ENCODE results near the gene FPR3.
"Not testable (repeated sequence)": the region's sequence is repeated elsewhere in the genome, so short reads cannot be mapped to it uniquely, and the experiment has no call there.

Gene FPR3

DNA sequence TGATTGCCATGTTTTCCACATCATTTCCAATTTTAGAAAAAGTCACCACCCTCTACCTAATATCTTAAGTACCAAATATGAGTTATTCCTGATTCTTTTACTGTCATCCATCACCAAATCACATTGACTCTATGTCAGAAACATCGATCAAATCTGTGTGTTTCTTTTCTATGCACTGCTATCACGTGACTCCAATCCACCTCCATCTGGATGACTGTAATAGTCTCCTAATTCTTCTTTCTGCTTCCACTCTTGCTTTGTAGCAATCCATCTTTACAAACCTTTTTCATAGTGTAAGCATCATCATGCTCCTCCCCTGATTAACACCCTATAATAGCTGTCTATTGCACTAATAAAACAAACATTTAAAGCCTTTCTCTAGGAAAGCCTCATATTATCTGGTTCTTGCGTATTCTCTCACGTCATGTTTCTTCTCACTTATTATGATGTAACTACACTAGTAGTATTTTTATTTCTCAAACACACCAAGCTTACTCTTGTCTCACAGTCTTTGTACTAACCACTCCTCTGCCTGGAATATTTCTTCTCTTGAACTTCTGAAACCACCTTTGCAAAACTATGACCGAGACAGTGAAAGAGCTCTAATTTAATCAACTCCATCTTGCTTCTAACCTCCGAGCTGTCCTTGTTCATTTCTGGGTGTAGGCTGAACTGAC is 10.7 kb upstream of the FPR3 start:
- DNase-seq (ENCODE audit: low read depth), result no peak

DNA sequence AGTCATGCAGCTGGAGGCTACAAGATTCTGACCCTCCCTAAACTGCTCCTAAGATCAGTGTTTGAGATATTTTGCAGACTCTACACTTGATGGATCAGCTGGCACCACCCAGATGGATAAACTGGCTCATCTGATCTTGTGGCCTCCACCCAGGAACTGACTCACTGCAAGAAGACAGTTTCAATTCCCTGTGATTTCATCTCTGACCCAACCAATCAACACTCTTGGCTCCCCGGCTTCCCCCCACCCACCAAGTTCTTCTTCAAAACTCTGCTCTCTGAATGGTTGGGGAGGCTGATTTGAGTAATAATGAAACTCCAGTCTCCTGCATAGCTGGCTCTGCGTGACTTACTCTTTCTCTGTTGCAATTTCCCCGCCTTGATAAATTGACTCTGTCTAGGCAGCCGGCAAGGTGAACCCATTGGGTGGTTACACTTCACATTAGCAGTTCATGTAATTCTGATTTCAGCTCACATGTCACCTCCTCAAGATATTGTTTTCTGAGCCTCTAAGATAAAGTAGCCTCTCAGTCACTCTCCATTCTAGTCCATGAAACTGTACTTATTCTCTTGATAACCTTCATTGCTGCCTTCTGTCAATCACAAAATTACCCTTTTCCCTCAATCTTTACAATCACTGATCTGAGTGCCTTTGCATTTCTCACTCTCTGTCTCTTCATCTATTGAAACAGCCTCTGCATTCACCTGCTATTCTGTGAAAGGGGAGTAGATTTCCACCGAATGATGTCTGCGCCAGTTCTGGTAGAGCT is 9.9 kb upstream of the FPR3 start:
- DNase-seq (ENCODE audit: low read depth), result no peak

DNA sequence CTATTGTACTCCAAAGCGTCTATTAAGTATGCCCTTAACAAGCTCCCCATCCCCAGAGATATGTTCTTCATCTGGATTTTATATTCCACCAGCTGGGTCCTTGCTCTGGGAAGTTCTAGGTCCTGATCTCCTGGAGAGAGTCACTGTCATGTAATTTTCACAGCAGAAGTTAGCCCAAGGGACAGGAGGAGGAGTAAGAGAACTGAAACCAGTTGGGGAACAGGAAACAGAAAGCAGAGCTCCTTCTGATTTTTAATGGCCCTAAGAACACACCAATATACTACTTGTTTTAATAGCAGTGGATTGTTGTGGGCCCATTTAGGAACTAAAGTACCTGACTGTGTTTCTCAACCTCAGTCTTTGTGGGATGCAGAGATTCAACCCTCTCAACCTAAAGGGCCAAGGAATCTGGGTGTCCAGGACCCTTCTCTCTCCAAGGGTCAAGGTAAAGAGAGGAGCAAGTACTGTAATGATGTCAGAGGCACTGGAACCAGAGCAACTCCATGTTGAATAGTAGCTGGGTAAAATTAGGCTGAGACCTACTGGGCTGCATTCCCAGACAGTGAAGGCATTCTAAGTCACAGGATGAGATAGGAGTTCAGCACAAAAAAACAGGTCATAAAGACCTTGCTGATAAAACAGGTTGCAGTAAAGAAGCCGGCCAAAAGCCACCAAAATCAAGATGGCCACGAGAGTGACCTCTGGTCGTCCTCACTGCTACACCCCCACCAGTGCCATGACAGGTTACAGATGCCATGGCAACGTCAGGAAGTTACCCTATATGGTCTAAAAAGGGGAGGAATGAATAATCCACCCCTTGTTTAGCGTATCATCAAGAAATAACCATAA is 8.1 kb upstream of the FPR3 start:
- no peak for DNase-seq (ENCODE audit: low read depth)

DNA sequence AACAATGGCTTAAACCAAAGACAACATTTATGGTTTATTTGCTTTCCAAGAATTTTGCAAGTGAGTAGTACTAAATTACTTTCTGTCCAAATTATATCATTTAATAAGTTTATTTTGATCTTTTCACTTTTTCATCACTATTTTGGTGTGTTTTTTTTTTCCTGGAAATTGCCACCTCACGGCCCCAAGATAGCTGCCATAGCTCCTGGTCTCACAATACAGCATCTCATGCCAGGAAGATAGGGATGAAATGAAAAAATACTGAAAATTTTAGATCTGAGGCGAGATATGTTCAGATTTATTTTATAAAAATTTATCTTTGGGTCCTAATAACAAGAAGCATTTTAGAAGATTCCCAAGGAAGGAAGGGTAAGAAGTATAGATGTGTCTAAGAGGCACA is 6.9 kb upstream of the FPR3 start:
- no peak for DNase-seq (ENCODE audit: low read depth)

DNA sequence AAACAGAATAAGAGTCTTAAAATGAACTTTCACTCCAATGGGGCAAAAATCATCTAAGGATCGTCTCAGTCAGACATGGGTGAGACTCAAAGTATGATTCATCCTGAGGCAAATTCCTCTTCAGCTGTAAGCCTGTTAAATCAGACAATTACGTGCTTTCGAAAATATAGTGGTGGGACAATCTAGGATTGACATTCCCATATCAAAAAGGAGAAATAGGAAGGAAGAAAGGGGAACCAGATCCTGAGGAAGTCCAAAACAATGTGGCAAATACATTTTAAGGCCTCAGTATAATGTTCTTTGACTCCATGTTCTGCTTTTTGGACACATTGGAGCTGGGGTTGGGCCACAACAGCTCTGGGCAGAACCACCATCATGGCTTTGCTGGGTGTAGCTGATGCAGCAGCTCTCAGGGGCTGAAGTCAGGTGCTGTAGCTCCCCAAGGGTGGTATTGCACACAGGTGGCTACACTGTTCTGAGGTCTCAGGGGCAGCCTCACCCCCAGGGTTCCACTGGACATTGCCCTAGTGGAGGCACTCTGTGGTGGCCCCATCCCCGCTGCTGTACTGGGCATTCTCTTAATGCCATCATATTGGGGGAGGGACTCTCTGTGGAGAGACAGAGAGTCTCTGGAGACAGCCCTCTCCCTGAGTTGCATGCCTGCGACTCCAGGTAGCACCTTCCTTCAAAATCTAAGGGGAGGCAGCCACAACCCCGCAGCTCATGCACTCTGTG is 5.7 kb upstream of the FPR3 start:
- no peak for DNase-seq (ENCODE audit: low read depth)

DNA sequence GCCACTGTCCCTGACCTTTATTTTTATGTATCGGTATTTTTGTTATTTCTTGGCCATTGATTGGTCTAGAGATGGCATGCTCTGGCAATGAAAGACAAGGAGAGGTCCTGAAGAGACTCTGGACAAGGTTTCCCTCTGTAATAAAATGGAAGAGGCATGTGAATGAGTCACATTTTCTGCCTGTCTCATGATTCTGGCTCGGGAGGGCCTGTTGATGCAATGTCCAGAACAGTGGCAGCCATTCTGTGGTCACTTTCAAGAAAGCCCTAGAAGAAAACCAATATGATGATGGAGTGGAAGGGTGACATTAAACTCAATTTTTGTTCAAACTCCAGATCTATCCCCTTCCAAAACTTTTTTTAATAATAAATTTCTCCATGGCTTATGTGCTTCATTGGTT is 2.0 kb upstream of the FPR3 start:
- DNase-seq (ENCODE audit: low read depth), result no peak

DNA sequence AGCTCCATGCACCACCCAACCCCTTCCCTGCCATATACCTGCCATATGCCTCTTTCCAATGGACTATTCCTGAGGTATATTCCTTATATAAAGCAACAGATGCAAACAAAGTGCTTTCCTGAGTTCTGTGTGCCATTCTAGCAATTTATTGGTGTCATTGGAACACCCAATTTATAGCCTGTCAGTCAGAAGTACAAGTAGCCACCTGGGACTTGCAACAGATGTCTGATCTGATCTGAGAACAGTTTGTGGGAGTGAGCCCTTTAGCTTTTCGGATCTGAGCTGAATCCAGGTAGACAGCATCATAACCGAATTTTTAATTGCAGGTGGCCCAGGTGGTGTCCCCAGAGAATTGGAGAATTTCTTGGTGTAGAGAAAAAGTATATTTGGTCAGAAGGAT is 963 bp upstream of the FPR3 start:
- no peak for DNase-seq (ENCODE audit: low read depth)

DNA sequence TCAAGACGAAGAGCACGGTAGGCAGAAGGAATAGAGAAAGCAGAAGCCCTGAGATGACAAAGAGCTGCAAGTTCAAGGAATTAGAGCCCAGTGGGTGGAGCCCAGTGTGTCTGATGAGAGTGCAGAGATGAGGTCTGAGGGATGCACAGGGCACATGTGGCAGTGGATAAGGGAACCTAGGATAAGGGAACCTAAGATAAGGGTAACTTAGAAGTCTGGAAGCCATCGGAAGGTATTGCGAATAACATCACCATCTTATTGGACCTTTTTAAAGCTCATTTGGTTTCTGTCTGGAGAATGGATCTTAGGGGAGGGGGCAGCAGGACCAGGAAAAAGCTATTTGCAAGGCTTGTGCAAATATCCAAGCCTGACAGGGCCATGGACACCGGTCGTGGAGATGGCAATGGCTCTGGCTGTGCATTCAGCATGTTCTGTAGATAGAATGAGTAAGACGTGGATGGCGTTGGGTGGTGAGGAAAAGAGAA is 1.3 kb downstream of the FPR3 start:
- DNase-seq (ENCODE audit: low read depth), result no peak

DNA sequence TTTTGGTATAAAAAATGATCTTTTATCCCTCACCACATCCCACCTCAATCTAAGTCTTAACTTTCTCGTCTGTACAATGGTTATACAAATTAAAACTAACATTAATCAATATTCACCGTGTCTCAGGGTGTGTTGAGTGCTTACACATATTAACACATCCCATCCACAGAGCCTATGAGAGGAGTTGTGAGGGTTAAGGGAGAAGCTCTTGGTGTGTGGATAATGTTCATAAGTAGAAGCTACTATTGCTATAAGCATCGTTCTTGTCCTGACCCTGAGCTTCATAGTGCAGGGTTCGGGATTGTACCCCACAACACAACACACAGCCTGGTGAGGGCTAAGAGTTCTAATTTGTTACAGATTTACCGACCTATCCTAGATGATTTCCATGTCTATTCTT is 2.5 kb downstream of the FPR3 start:
- DNase-seq (ENCODE audit: low read depth), result no peak

DNA sequence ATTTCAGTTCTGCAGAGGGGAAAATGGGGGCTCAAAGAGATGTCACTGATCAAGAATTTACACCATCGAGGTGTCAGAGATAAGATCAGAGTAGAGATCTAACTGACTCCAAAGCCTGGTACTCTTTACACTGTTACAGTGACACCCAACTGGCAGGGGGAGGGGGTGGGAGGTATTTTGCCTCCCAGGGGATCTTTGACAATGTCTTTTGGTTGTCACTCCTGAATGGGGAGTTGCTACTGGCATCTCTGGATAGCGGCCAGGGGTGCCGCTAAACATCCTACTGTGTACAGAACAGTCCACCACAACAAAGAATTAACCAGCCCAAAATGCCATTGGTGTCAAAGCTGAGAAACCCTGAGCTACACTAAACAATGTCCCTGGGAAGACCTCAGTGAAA is 3.1 kb downstream of the FPR3 start:
- no peak for DNase-seq (ENCODE audit: low read depth)

DNA sequence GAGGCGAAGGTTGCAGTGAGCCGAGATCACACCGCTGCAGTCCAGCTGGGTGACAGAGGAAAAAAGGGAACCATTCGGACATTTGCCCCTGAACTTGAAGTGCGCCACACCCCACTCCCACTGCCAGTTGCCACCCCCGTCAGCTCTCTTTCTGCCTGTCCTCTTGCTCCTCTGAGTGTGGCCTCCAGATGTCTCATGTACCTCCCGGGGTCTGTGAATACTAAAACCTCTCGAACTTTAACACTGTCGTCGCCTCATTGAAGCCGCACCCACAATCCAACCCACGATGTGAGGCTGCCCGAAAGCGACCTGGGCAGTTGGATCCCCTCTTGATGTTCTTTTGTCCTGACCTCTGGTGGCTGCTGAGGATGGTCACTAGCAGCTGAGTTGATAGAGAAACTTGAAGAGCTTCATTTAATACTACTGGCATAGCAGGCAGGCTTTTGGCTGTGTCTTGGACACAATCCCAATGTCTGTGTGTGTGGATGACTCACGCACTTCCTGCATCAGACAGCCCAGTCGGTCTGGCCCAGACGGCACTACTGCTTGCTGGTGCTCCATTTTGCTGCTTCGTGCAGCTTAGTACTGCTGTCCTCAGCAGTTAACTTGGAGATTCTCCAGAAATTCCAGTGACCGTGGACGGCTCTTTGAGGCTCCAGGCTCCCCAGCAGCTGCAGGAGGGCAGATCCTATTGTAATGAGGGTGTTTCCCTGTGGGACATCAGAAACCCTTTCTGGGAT is 4.2 kb downstream of the FPR3 start:
- no peak for DNase-seq (ENCODE audit: low read depth)

DNA sequence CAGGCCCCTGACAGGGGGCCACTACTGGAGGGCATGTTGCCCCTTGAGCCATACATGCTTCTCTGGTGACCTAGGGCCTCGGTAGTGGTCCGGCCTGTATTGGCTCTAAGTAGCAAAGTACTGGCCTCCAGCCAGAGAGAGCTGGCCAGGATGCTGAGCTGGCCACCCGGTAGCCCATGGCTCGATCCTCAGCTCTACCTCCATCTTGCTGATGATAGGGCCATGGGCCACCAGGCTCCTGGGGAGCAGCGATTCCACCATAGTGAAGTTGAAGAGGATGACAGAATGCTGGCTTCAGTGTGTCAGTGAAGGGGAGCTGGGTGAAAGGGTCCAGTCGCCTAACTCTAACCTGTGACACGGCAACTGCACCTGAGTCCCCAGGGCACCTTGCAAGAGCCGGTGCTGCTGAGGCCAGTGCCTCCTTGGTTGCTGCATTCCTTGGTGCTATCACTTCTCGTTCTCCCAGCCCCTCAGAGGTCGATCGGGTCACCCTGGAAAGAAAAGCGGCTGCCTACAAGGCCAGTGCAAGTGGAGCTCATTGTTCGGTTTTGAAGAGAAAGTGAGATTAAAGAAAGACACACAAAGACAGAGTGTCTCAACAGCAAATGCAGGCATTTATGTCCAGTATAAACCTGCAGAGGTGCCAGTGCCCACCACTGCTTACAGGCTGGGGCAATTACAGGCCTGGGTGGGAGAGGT is 5.0 kb downstream of the FPR3 start:
- DNase-seq (ENCODE audit: low read depth), result no peak

DNA sequence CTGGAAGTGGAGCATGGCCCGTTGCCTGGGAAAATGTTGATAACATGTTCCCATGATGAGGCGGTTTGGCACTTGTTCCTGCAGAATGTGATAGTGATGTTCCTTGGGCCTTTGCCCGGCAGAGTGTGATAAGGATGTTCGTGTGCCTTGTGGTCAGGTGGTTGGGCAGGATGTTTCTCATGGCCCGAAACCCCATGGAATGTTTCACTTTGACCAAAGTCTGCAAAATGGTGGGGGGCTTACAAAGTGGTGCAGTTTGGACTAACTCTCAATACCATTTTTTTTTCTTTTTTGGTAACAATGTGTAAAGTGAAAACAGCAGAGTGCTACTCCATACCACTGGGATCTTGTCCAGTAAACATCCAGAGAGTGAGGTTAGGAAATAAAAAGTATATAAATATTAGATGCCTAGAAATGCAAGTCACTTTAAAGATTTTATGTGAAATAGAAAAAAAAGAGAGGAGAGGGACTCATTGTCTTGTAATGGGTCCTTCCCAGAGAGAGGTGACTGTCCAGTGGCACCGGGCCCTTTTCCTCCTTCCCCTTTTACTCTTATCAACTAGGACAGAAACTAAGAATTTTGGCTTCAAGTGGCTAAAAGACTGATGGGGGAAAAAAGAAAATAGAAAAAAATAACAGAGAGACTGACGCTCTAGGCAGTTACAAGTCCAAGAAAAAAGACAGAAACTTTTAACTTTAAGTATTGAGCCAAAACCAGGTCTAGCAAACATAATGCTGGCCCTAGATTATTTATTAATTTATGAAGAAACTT is 5.7 kb downstream of the FPR3 start:
- DNase-seq (ENCODE audit: low read depth), result no peak

DNA sequence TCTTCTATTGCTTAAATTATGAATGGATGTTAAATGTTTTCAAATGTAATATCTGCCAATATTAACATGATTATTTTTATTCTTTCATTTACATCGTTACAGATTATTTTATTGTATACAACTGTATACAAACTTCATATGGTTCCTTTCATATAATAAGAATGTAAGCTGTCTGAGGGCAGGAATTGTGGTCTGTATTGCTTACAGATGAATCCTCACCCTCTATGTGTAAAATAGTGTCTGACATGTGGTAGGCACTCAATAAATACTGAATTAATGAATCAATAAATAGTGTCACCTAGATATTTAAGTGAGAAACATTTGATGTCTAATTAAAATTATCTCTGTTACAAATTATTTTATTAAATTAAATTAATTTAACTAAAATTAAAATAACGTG is 7.8 kb downstream of the FPR3 start:
- DNase-seq (ENCODE audit: low read depth), result no peak

DNA sequence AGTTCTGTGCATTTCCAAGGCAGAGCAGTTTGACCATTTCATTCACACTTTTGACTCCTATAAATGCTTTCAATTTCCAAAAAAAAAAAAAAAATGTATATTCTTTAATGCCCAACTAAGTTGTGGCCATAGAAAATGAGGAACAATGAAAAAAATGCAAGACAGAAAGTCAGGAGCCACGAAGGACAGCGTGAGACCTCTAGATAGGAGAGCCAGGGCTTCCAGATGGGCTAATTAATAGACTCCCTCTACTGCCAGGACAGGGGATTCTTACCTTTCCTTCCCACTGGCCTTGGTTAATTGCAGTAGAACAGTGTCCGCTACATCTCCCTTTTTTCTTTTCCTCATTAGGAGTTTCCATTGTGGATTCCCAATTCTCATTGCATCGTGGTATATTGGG is 8.6 kb downstream of the FPR3 start:
- DNase-seq (ENCODE audit: low read depth), result no peak

DNA sequence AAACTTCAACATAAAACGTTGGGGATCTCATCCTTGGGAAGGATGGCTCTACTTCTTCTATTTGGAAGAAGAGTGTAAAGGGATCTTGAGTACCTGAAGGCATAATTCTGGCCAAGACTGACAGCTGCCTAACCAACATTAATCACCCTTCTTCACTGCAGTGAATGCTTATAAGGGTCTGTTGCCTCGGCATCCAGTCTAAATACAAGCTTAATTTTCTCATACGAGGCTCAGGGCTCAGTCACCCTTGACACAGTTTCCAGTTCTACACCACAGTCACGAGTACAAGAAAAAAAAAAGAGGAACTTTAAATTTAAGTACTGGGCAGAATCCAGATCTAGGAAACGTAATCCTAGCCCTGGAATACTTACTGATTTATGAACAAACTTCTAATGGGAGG is 9.0 kb downstream of the FPR3 start:
- no peak for DNase-seq (ENCODE audit: low read depth)

DNA sequence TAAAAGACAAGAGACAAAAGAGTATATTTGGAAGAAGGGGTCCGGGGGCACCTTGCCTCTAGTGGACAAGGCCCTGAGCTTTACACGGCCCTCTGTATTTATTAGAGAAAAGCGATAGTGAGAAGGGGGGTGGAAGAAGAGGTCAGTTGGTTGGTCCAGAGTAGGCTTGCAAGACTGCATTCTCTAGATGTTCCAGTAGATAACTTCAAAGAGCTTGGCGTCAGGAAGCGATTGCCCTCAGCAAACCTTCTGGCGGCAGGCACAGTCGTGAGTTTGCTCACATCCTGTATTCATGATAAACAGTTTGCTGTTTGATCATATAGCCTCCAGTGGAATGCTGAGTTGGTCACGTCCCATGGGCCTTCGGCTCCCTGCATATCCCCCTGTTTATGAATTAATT is 9.8 kb downstream of the FPR3 start:
- not testable (repeated sequence) for DNase-seq (ENCODE audit: low read depth)

DNA sequence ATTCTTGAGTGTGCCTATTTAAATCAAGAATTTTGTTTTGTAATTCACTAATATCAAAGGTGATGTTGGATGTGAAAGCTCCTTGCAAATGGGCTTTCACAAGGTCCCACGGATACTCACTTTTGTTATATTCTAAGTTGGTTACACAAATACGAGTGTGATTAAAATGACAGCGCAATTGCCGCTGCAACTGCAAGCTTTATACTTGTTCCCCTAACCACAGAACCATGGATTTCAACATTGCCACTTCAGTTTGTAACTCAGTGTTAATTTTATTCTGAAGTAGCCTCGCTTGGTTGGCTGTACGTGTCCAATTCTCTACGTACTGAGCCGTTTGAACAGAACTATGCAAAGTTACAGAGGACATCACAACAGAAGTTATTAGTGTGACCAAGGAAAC is 10.4 kb downstream of the FPR3 start:
- DNase-seq (ENCODE audit: low read depth), result not testable (repeated sequence)

DNA sequence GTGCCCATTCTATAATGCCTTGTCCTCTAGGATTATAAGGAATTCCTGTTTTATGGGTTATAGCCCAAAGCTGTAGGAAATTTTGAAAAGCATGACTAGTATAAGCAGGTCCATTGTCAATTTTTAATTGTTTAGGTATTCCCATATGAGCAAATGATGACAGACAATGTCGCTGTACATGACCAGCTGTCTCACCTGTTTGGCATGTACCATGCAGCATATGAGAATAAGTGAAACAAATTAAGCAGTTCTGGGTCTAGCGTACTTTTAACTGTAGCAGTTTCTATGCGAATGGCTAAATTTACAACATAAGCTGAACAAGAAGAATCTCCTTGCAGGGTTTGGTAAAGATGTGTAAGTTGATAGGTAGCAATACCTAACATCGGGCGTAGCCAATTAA is 11.6 kb downstream of the FPR3 start:
- not testable (repeated sequence) for DNase-seq (ENCODE audit: low read depth)

DNA sequence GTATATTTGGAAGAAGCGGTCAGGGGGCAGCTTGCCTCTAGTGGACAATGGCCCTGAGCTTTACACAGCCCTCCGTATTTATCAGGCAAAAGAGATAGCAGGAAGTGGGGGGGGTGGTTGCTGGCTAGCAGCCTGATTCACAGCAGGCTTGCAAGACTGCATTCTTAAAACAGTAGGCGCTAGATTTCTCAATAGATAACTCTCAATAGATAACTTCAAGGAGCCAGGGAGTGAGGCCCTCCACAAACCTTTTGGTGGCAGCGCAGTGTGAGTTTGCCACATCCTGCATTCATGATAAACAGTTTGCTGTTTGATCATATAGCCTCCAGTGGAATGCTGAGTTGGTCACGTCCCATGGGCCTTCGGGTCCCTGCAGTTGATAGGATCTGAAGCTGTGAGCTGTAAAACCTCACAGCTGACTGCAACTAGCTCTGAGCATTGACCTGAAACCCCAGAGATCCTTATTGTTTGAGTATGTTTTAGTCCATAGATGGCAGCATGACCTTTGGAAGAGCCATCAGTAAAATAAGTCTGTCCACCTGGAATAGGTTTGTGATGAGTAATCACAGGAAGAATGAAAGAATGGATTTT is 12.2 kb downstream of the FPR3 start:
- no peak for DNase-seq (ENCODE audit: low read depth)

Measured in stimulated activated CD8-positive, alpha-beta memory T cell treated with anti-CD3 and anti-CD28 coated beads, Interleukin-12 subunit alpha, Interleukin-12 subunit beta, amount 100 ng/mL, for 1 hour (primary cell).